Stimulated activated memory B cell treated with anti-CD40 and anti-IgM and Interleukin-4, amounts not matched to agents 10 μg/mL and 1 μg/mL and 100 μg/mL, for 72 hours (primary cell): ENCODE measurements around the gene SLC13A1.

ENCODE experiments used
- ATAC-seq: fragments of 150-1000 bp; cut with Tn5 transposase; 2 replicates; pipeline ENCODE4 v1.10.0; 2021
- H3K27ac Mint-ChIP-seq: one replicate; pipeline ENCODE4 v1.8.0; 2022; ENCODE audit warnings: mild to moderate bottlenecking, mixed read lengths
- H3K27me3 Mint-ChIP-seq: one replicate; pipeline ENCODE4 v1.8.0; 2022; ENCODE audit warnings: mixed read lengths
- H3K36me3 Mint-ChIP-seq: one replicate; pipeline ENCODE4 v1.8.0; 2022; ENCODE audit warnings: mixed read lengths
- H3K4me1 Mint-ChIP-seq: one replicate; pipeline ENCODE4 v1.8.0; 2022; ENCODE audit warnings: mixed read lengths
- H3K4me3 Mint-ChIP-seq: one replicate; pipeline ENCODE4 v1.8.0; 2022; ENCODE audit warnings: mild to moderate bottlenecking, moderate library complexity, mixed read lengths
- H3K9me3 Mint-ChIP-seq: one replicate; pipeline ENCODE4 v1.8.0; 2022; ENCODE audit warnings: mixed read lengths

Gene SLC13A1

GRCh38 chr7:123208793-123209192, 9.0 kb upstream of the SLC13A1 start:
- H3K4me3 Mint-ChIP-seq: no peak overlapping the region
- no peaks in the 10 kb centered on the region for H3K9me3 Mint-ChIP-seq
- no peaks in the 10 kb centered on the region for H3K27me3 Mint-ChIP-seq
- no peaks in the 10 kb centered on the region for H3K4me1 Mint-ChIP-seq
- no peak overlapping the region for H3K27ac Mint-ChIP-seq
- H3K36me3 Mint-ChIP-seq: no peaks in the 10 kb centered on the region
- no peak for ATAC-seq

GRCh38 chr7:123204206-123204835, 4.6 kb upstream of the SLC13A1 start:
- ATAC-seq: no peak
- Mint-ChIP-seq H3K27me3 (no peaks in the 10 kb centered on the region), H3K27ac (no peak overlapping the region), H3K36me3 (no peaks in the 10 kb centered on the region), H3K9me3 (no peaks in the 10 kb centered on the region), H3K4me1 (no peaks in the 10 kb centered on the region), H3K4me3 (no peak overlapping the region)

GRCh38 chr7:123201901-123202300, 2.1 kb upstream of the SLC13A1 start:
- no peak overlapping the region for H3K27ac Mint-ChIP-seq
- H3K4me3 Mint-ChIP-seq: no peak overlapping the region
- H3K9me3 Mint-ChIP-seq: no peaks in the 10 kb centered on the region
- H3K36me3 Mint-ChIP-seq: no peaks in the 10 kb centered on the region
- no peak for ATAC-seq
- H3K4me1 Mint-ChIP-seq: no peaks in the 10 kb centered on the region
- H3K27me3 Mint-ChIP-seq: no peaks in the 10 kb centered on the region

GRCh38 chr7:123198668-123199652, 809 bp downstream of the SLC13A1 start:
- no peaks in the 10 kb centered on the region for H3K36me3 Mint-ChIP-seq
- H3K27me3 Mint-ChIP-seq: no peaks in the 10 kb centered on the region
- peaks cover 1% of the 10 kb centered on the region for H3K9me3 Mint-ChIP-seq
- ATAC-seq: no peak
- no peaks in the 10 kb centered on the region for H3K4me1 Mint-ChIP-seq
- H3K4me3 Mint-ChIP-seq: no peak overlapping the region
- H3K27ac Mint-ChIP-seq: no peak overlapping the region

GRCh38 chr7:123198111-123198510, 1.7 kb downstream of the SLC13A1 start:
- peaks cover 4% of the 10 kb centered on the region for H3K9me3 Mint-ChIP-seq
- ATAC-seq: no peak
- no peaks in the 10 kb centered on the region for H3K27me3 Mint-ChIP-seq
- H3K4me1 Mint-ChIP-seq: no peaks in the 10 kb centered on the region
- H3K27ac Mint-ChIP-seq: no peak overlapping the region
- no peaks in the 10 kb centered on the region for H3K36me3 Mint-ChIP-seq
- no peak overlapping the region for H3K4me3 Mint-ChIP-seq

- Mint-ChIP-seq H3K4me3 (no peak overlapping the region), H3K9me3 (peaks cover 4% of the 10 kb centered on the region), H3K36me3 (no peaks in the 10 kb centered on the region), H3K27ac (no peak overlapping the region), H3K4me1 (no peaks in the 10 kb centered on the region), H3K27me3 (no peaks in the 10 kb centered on the region)
- ATAC-seq: no peak
Measured at GRCh38 chr7:123193235-123193634, 6.5 kb downstream of the SLC13A1 start.

GRCh38 chr7:123191132-123191531, 8.6 kb downstream of the SLC13A1 start:
- Mint-ChIP-seq H3K27ac (no peak overlapping the region), H3K36me3 (no peaks in the 10 kb centered on the region), H3K27me3 (no peaks in the 10 kb centered on the region), H3K4me3 (no peak overlapping the region), H3K4me1 (no peaks in the 10 kb centered on the region), H3K9me3 (peaks cover 9% of the 10 kb centered on the region)
- no peak for ATAC-seq

- Mint-ChIP-seq H3K36me3 (no peaks in the 10 kb centered on the region), H3K27ac (no peak overlapping the region), H3K9me3 (peaks cover 12% of the 10 kb centered on the region), H3K4me1 (no peaks in the 10 kb centered on the region), H3K27me3 (no peaks in the 10 kb centered on the region), H3K4me3 (no peak overlapping the region)
- peak; percentile 56 for ATAC-seq
Measured at GRCh38 chr7:123190109-123190831, 9.5 kb downstream of the SLC13A1 start.

GRCh38 chr7:123185756-123186155, 14.0 kb downstream of the SLC13A1 start:
- no peaks in the 10 kb centered on the region for H3K27me3 Mint-ChIP-seq
- peaks cover 12% of the 10 kb centered on the region for H3K9me3 Mint-ChIP-seq
- no peaks in the 10 kb centered on the region for H3K4me1 Mint-ChIP-seq
- H3K27ac Mint-ChIP-seq: no peak overlapping the region
- no peak for ATAC-seq
- H3K36me3 Mint-ChIP-seq: no peaks in the 10 kb centered on the region
- no peak overlapping the region for H3K4me3 Mint-ChIP-seq

- Mint-ChIP-seq H3K27me3 (no peaks in the 10 kb centered on the region), H3K9me3 (peaks cover 12% of the 10 kb centered on the region), H3K4me1 (no peaks in the 10 kb centered on the region), H3K4me3 (no peak overlapping the region), H3K36me3 (no peaks in the 10 kb centered on the region), H3K27ac (no peak overlapping the region)
- no peak for ATAC-seq
Measured at GRCh38 chr7:123184271-123184670, 15.5 kb downstream of the SLC13A1 start.

GRCh38 chr7:123183431-123183830, 16.3 kb downstream of the SLC13A1 start:
- peaks cover 14% of the 10 kb centered on the region for H3K9me3 Mint-ChIP-seq
- H3K4me1 Mint-ChIP-seq: no peaks in the 10 kb centered on the region
- H3K36me3 Mint-ChIP-seq: no peaks in the 10 kb centered on the region
- no peak overlapping the region for H3K4me3 Mint-ChIP-seq
- no peak for ATAC-seq
- H3K27me3 Mint-ChIP-seq: no peaks in the 10 kb centered on the region
- no peak overlapping the region for H3K27ac Mint-ChIP-seq

- ATAC-seq: no peak
- no peaks in the 10 kb centered on the region for H3K4me1 Mint-ChIP-seq
Measured at GRCh38 chr7:123177442-123177841, 22.3 kb downstream of the SLC13A1 start.

GRCh38 chr7:123170333-123171246, 29.2 kb downstream of the SLC13A1 start:
- no peak overlapping the region for H3K4me3 Mint-ChIP-seq
- no peaks in the 10 kb centered on the region for H3K36me3 Mint-ChIP-seq
- H3K27ac Mint-ChIP-seq: no peak overlapping the region
- H3K4me1 Mint-ChIP-seq: no peaks in the 10 kb centered on the region
- ATAC-seq: no peak
- peaks cover 3% of the 10 kb centered on the region for H3K9me3 Mint-ChIP-seq
- no peaks in the 10 kb centered on the region for H3K27me3 Mint-ChIP-seq

More at GRCh38 chr7:123177442-123177841, 22.3 kb downstream of the SLC13A1 start:
- Mint-ChIP-seq H3K9me3 (peaks cover 6% of the 10 kb centered on the region), H3K27ac (no peak overlapping the region), H3K36me3 (no peaks in the 10 kb centered on the region), H3K27me3 (no peaks in the 10 kb centered on the region), H3K4me3 (no peak overlapping the region)

GRCh38 chr7:123169065-123169464, 30.7 kb downstream of the SLC13A1 start:
- ATAC-seq: no peak
- no peaks in the 10 kb centered on the region for H3K4me1 Mint-ChIP-seq
- no peak overlapping the region for H3K27ac Mint-ChIP-seq
- peaks cover under 1% of the 10 kb centered on the region for H3K9me3 Mint-ChIP-seq
- no peak overlapping the region for H3K4me3 Mint-ChIP-seq
- no peaks in the 10 kb centered on the region for H3K27me3 Mint-ChIP-seq
- no peaks in the 10 kb centered on the region for H3K36me3 Mint-ChIP-seq
